Right lobe of liver (tissue), 6 donors: Measurements from ENCODE around the gene ZNF646. TPM values are rescaled to one million over a fixed set of nuclear protein-coding genes. Genes with fewer than 3 reads are reported as not detected.

Experiments
- ATAC-seq, 4 donors: fragments of 200-7000 bp; cut with Tn5 transposase; one replicate each; pipeline ENCODE4 v1.9.1; 2020; ENCODE audit warnings: mild to moderate bottlenecking in 4 of 4, moderate library complexity in 4 of 4
- DNase-seq, 3 donors: peaks; one replicate each; pipeline ENCODE4 v3.0.0-alpha.2; 2020
- H3K27ac ChIP-seq, 3 donors: fragments of 200-600 bp; one replicate each; pipeline ENCODE4 v1.8.0; 2022
- H3K27me3 ChIP-seq, 2 donors: fragments of 200-600 bp; one replicate each; pipeline ENCODE4 v1.8.0; 2022
- H3K36me3 ChIP-seq, 4 donors: fragments of 200-600 bp; sonication (generic) in 1 of 4; one replicate each; pipeline versions ENCODE4 v1.5.1 to v1.8.0; 2017 to 2022; ENCODE audit warnings: control low read depth in 1 of 4
- H3K4me1 ChIP-seq, 4 donors: fragments of 200-600 bp; sonication (generic) in 1 of 4; one replicate each; pipeline versions ENCODE4 v1.5.1 to v1.8.0; 2017 to 2022; ENCODE audit warnings: control low read depth in 1 of 4
- H3K4me3 ChIP-seq, 3 donors: fragments of 200-600 bp; one replicate each; pipeline ENCODE4 v1.8.0; 2022
- H3K9me3 ChIP-seq, 4 donors: fragments of 200-600 bp; sonication (generic) in 1 of 4; one replicate each; pipeline versions ENCODE4 v1.5.1 to v1.8.0; 2017 to 2022; ENCODE audit warnings: control low read depth in 1 of 4
- POLR2A ChIP-seq: fragments of 450-650 bp; IDR thresholded peaks from one replicate; pipeline ENCODE4 v1.6.1; 2017; ENCODE audit warnings: antibody characterized with exemption, mild to moderate bottlenecking
- WGBS: methylation state at CpG from one replicate; pipeline ENCODE4 v1.1.6; 2018; ENCODE audit warnings: low coverage, low lambda C conversion rate; ENCODE audit not compliant: insufficient coverage; ENCODE audit errors: missing lambda C conversion rate; 5-methylcytosine and 5-hydroxymethylcytosine counted together
- intact Hi-C, 2 donors: fragments of 100-400 bp; cut with DNase I; formaldehyde crosslinking; loops; one replicate each; pipeline versions ENCODE4 v1.11.2 to v1.14.1; 2022
- total RNA-seq, 6 experiments: library from RNA; depleted of rRNA in 2 of 6; stranded (reverse); fragments of >200 nt in 2 of 6; fragmentation: NEBNext Ultra II Directional in 3 of 6; extraction: Animal tissue kit (Norgen Biotek cat#: 25700) in 3 of 6; gene quantifications; one replicate each; pipeline versions ENCODE4 v1.1.0 to v1.2.4, GENCODE V29; 2016 to 2023
- TF ChIP-seq, protein P1 (sequence below), 4 donors: fragments of 200-600 bp in 3 of 4; fragments of 450-650 bp in 1 of 4; IDR thresholded peaks; one replicate each; pipeline versions ENCODE4 v1.5.1 to v1.8.0; 2016 to 2022; ENCODE audit warnings: antibody characterized with exemption in 4 of 4, mild to moderate bottlenecking in 2 of 4
- donor health status: DM: no; HTN: yes; CAD: no.
- donor health status: DM: no; HTN: no; CAD: no.
- donor health status: DM: no; HTN: no; CAD: no.
- donor health status: DM: no; HTN: yes; CAD: no.
- donor health status: DM: no; HTN: yes; CAD: no.

Gene ZNF646
- total RNA-seq, 6 experiments from 2014 or later: 4.2 to 5.0 (median 4.5) TPM

DNA sequence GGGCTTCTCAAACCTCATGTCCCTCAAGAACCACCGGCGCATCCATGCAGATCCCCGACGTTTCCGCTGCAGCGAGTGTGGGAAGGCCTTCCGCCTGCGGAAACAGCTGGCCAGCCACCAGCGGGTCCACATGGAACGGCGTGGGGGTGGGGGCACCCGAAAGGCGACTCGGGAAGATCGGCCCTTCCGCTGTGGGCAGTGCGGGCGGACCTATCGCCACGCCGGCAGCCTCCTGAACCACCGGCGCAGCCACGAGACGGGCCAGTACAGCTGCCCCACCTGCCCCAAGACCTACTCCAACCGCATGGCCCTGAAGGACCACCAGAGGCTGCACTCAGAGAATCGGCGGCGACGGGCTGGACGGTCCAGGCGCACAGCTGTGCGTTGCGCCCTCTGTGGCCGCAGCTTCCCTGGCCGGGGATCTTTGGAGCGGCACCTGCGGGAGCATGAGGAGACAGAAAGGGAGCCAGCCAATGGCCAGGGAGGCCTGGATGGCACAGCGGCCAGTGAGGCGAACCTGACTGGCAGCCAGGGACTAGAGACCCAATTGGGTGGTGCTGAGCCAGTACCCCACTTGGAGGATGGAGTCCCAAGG, 5.9 kb downstream of the ZNF646 start:
- intact Hi-C loops: loop anchor here in 1 of 2 donors (10.0 kb wide), 1 partner anchor 95 kb away; the partner anchor contains the start of gene HSD3B7
- peaks cover 0 to 3% (median 0%) of the 10 kb centered on the region in 4 donors for H3K4me1 ChIP-seq
- no peaks in the 10 kb centered on the region for H3K27me3 ChIP-seq
- ATAC-seq (no peak), DNase-seq (peak in 1 of 3 donors; percentile 20)
- H3K36me3 ChIP-seq: peaks cover 0 to 39% (median 11%) of the 10 kb centered on the region in 4 donors
- WGBS: 97% methylated on average over 12 of the region's 40 CpGs
- H3K4me3 ChIP-seq: no peak overlapping the region
- no peaks in the 10 kb centered on the region for H3K9me3 ChIP-seq
- no peak for TF ChIP-seq POLR2A
- TF ChIP-seq, protein P1, sequence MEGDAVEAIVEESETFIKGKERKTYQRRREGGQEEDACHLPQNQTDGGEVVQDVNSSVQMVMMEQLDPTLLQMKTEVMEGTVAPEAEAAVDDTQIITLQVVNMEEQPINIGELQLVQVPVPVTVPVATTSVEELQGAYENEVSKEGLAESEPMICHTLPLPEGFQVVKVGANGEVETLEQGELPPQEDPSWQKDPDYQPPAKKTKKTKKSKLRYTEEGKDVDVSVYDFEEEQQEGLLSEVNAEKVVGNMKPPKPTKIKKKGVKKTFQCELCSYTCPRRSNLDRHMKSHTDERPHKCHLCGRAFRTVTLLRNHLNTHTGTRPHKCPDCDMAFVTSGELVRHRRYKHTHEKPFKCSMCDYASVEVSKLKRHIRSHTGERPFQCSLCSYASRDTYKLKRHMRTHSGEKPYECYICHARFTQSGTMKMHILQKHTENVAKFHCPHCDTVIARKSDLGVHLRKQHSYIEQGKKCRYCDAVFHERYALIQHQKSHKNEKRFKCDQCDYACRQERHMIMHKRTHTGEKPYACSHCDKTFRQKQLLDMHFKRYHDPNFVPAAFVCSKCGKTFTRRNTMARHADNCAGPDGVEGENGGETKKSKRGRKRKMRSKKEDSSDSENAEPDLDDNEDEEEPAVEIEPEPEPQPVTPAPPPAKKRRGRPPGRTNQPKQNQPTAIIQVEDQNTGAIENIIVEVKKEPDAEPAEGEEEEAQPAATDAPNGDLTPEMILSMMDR (IDR thresholded peaks at IDR 0.05): no peak
- no peak overlapping the region for H3K27ac ChIP-seq

DNA sequence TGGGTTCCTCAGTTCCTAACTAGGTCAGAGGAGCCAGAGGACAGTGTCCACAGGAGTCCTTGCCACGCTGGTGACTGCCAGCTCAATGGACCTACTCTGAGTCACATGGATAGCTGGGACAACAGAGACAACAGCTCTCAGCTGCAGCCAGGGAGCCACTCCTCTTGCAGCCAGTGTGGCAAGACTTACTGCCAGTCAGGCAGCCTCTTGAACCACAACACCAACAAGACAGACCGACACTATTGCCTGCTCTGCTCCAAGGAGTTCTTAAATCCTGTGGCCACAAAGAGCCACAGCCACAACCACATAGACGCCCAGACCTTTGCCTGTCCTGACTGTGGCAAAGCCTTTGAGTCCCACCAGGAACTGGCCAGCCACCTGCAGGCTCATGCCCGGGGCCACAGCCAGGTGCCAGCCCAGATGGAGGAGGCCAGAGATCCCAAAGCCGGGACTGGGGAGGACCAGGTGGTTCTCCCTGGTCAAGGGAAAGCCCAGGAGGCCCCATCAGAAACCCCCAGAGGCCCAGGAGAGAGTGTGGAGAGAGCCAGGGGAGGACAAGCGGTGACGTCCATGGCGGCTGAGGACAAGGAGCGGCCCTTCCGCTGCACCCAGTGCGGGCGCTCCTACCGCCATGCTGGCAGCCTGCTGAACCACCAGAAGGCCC, 6.7 kb downstream of the ZNF646 start:
- Histone ChIP-seq H3K27me3 (no peaks in the 10 kb centered on the region), H3K36me3 (peaks cover 0 to 41% (median 14%) of the 10 kb centered on the region in 4 donors), H3K4me1 (no peaks in the 10 kb centered on the region), H3K27ac (no peak overlapping the region), H3K9me3 (no peaks in the 10 kb centered on the region), H3K4me3 (no peak overlapping the region)
- intact Hi-C loops: loop anchor here in 1 of 2 donors (10.0 kb wide), 1 partner anchor 96 kb away; the partner anchor contains the start of gene HSD3B7
- peak in 1 of 4 donors; percentile 17 for ATAC-seq
- 60% methylated on average over 1 of the region's 13 CpGs for WGBS
- DNase-seq: no peak
- TF ChIP-seq, protein P1 (IDR thresholded peaks at IDR 0.05): no peak
- TF ChIP-seq POLR2A: no peak

DNA sequence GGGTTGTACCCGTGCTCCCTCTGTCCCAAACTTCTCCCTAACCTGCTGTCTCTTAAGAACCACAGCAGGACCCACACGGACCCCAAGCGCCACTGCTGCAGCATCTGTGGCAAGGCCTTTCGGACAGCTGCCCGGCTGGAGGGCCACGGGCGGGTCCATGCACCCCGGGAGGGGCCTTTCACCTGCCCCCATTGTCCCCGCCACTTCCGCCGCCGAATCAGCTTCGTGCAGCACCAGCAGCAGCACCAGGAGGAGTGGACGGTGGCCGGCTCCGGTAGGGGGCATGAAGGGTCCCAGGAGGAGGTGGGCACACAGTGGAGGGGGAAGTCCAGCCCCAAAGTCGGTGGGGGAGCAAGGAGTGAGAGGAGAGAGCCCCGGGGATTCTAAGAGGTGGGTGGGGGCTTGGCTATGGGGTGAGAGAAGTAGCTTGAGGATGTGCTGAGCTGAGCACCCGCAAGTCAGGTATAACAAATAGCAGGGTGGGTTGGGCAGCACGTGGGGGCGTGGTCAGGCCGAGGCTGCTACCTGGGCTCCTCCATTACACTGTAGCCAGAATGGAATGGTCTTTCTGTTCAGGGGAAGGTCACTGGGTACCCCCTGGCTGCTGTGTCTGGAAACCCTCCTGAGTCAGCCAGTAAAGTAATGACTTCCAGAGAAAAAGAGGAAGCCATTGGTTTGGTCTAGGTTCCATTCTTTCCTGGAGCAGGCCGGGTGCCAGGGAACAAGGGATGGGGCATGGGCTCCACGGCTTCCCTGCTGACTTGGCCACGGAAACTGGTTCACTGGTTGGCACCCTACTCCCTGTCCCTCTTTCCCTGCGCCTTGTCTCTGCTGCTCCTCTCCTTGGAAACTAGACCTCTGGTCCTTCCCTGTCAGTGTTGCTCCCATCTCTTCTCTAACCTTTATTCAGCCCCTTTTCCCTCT, 7.5 kb downstream of the ZNF646 start:
- no peak overlapping the region for H3K4me3 ChIP-seq
- TF ChIP-seq, protein P1 (IDR thresholded peaks at IDR 0.05): no peak
- no peaks in the 10 kb centered on the region for H3K9me3 ChIP-seq
- H3K4me1 ChIP-seq: no peaks in the 10 kb centered on the region
- no peaks in the 10 kb centered on the region for H3K27me3 ChIP-seq
- ATAC-seq (peak in 1 of 4 donors; percentile 11), DNase-seq (peak in 1 of 3 donors; percentile 20)
- intact Hi-C loops: loop anchor here in 1 of 2 donors (10.0 kb wide), 1 partner anchor 97 kb away; the partner anchor contains the start of gene HSD3B7
- peaks cover 0 to 40% (median 16%) of the 10 kb centered on the region in 4 donors for H3K36me3 ChIP-seq
- WGBS: 78% methylated on average over 11 of the region's 26 CpGs
- H3K27ac ChIP-seq: no peak overlapping the region

DNA sequence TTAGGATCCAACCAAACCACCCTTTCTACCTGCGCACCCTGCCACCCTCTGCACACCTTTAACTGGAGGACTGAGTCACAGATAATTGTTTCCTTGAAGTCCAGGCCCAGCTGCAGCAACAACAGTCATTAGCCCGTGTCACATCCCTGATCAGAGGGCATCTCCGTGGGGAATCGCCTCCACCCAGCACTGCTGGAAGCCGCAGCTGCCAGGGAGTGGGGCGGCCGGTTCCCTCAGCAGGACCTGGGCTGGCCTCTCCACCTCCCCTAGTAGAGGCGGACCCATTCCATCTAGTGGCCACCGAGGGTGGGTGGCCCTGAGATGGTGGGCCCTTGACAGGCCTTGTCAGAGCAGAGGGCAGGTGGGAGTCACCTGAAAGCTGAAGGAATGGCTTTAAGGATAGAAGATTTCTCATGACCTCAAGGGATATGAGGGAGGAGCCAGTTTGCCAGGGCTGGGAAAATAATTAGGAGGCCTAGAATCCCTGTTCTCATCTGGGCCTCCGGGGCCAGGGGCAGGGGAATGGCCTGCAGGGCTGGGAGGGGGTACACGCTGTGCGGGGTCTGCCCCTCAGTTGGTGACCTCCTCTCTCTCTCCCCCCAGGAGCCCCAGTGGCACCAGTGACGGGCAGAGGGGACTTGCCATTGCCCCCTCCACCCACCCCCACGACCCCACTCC, 8.3 kb downstream of the ZNF646 start:
- peak in 1 of 4 donors; percentile 6 for ATAC-seq
- 73% methylated on average over 3 of the region's 14 CpGs for WGBS
- H3K9me3 ChIP-seq: no peaks in the 10 kb centered on the region
- no peaks in the 10 kb centered on the region for H3K27me3 ChIP-seq
- H3K27ac ChIP-seq: no peak overlapping the region
- TF ChIP-seq, protein P1 (IDR thresholded peaks at IDR 0.05): no peak
- TF ChIP-seq POLR2A: no peak
- H3K36me3 ChIP-seq: peaks cover 0 to 40% (median 19%) of the 10 kb centered on the region in 4 donors
- no peak overlapping the region for H3K4me3 ChIP-seq
- DNase-seq: no peak
- no peaks in the 10 kb centered on the region for H3K4me1 ChIP-seq
- intact Hi-C loops: loop anchor here in 1 of 2 donors (10.0 kb wide), 1 partner anchor 98 kb away; the partner anchor contains the start of gene HSD3B7
